GM12801 (cell line): Measurements from ENCODE around the gene CCDC12.

Experiments used
- CTCF ChIP-seq: IDR thresholded peaks from one replicate; pipeline ENCODE4 v1.5.1; 2011; ENCODE audit warnings: control low read depth; ENCODE audit not compliant: insufficient read length; ENCODE audit errors: extremely low read depth

CCDC12 gene

GRCh38 chr3:46992231-46992630 lies 15.7 kb upstream of the CCDC12 start:
- no peak for TF ChIP-seq CTCF

- TF ChIP-seq CTCF: no peak
Observed at GRCh38 chr3:46991406-46992165, 15.0 kb upstream of the CCDC12 start.

- TF ChIP-seq CTCF: no peak
Observed at GRCh38 chr3:46990573-46991374, 14.2 kb upstream of the CCDC12 start.

GRCh38 chr3:46989146-46989810 lies 12.7 kb upstream of the CCDC12 start:
- no peak for TF ChIP-seq CTCF

- no peak for TF ChIP-seq CTCF
Observed at GRCh38 chr3:46988616-46989015, 12.1 kb upstream of the CCDC12 start.

GRCh38 chr3:46987743-46988401 lies 11.3 kb upstream of the CCDC12 start:
- no peak for TF ChIP-seq CTCF

GRCh38 chr3:46987319-46987742 lies 10.8 kb upstream of the CCDC12 start:
- TF ChIP-seq CTCF: no peak
